ENCODE measurements around the gene PTPN7.

GRCh38 chr1:202167708-202168415, 7.5 kb upstream of the PTPN7 start:
- TF ChIP-seq CTCF (IDR thresholded peaks at IDR 0.05; ENCODE audit: low read length) (no peak), EZH2phosphoT487 (IDR thresholded peaks at IDR 0.05; ENCODE audit: low read length) (no peak), EZH2 (optimal IDR thresholded peaks at IDR 0.05; ENCODE audit: low read depth, low read length) (no peak)

Measured in MM.1S (cell line).